Measurements from ENCODE around the gene LCP1. TPM values are rescaled to one million over a fixed set of nuclear protein-coding genes. Genes with fewer than 3 reads are reported as not detected.

Gene LCP1
- total RNA-seq, 3 donors from 2014 or later (not counting 1 experiment from before 2014, with no cell fraction given) = 1,088 to 1,116 (median 1,113) TPM

DNA sequence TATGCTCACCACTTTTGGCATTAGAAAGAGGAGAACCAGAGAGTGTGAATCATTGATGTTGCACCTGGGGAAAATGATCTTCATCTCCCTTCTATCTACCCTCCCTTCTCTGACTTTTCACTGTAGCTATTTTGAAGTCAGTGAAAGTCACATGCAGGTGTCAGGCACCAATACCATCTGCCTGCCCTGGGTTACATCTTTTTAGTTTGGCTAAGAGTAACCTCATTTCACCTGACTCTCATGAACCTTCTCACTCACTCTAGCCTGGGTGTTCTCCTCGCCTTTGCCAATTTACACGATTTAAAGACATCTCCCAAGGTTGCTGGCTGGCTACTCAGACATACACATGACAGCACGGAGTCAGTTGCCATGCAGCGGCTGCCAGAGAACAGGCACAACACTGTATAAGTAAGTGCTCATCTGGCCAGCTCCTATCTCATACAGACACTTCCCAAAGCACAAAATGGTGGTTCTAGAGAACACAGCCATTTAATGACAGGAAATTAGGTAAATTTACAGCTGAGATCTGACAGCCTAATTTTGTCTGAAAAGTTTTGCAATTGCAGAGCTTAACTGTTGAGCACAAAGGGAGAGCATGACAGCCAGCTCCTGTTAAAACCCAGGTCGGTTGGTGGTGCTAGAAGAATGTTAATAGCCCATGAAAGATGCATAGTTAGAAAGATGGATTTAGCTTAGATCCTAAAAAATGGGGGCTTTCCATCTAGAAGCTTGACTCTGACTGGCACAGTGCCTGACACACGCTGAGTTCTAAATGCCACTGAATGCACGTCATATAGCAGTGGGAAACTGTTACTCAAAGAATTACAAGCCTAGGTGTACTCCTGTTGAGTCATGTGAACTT, 32.5 kb downstream of the LCP1 start:
- intact Hi-C loops (cut with micrococcal nuclease) = no loop called here
- peak overlapping the region; percentile 71 to 72 for H3K27ac Mint-ChIP-seq
- H3K4me3 Mint-ChIP-seq = no peak overlapping the region
- H3K27me3 ChIP-seq (ENCODE audit: control insufficient read depth, insufficient read depth, low read length) = no peaks in the 10 kb centered on the region
- H3K36me3 Mint-ChIP-seq = peaks cover 58% of the 10 kb centered on the region
- no peak overlapping the region for H3K27ac ChIP-seq (ENCODE audit: low read length)
- no peaks in the 10 kb centered on the region for H3K9me3 Mint-ChIP-seq
- H3K9me3 ChIP-seq (ENCODE audit: control insufficient read depth, insufficient read depth, low read length) = no peaks in the 10 kb centered on the region
- ATAC-seq (no peak), DNase-seq (no peak)
- H3K27me3 Mint-ChIP-seq (ENCODE audit: low read depth in 2 of 2) = no peaks in the 10 kb centered on the region
- no peaks in the 10 kb centered on the region for H3K4me1 ChIP-seq (ENCODE audit: control insufficient read depth, insufficient read depth, low read length)
- H3K4me3 ChIP-seq (ENCODE audit: low read length) = no peak overlapping the region
- 83% methylated on average over 7 of the region's 7 CpGs for WGBS (ENCODE audit: insufficient coverage)
- TF ChIP-seq, protein P1, sequence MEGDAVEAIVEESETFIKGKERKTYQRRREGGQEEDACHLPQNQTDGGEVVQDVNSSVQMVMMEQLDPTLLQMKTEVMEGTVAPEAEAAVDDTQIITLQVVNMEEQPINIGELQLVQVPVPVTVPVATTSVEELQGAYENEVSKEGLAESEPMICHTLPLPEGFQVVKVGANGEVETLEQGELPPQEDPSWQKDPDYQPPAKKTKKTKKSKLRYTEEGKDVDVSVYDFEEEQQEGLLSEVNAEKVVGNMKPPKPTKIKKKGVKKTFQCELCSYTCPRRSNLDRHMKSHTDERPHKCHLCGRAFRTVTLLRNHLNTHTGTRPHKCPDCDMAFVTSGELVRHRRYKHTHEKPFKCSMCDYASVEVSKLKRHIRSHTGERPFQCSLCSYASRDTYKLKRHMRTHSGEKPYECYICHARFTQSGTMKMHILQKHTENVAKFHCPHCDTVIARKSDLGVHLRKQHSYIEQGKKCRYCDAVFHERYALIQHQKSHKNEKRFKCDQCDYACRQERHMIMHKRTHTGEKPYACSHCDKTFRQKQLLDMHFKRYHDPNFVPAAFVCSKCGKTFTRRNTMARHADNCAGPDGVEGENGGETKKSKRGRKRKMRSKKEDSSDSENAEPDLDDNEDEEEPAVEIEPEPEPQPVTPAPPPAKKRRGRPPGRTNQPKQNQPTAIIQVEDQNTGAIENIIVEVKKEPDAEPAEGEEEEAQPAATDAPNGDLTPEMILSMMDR (IDR thresholded peaks at IDR 0.05) = no peak
- peaks cover 95% of the 10 kb centered on the region for H3K36me3 ChIP-seq (ENCODE audit: control insufficient read depth, insufficient read depth, low read length)
- H3K4me1 Mint-ChIP-seq = peaks cover 42 to 57% of the 10 kb centered on the region in 2 donors

DNA sequence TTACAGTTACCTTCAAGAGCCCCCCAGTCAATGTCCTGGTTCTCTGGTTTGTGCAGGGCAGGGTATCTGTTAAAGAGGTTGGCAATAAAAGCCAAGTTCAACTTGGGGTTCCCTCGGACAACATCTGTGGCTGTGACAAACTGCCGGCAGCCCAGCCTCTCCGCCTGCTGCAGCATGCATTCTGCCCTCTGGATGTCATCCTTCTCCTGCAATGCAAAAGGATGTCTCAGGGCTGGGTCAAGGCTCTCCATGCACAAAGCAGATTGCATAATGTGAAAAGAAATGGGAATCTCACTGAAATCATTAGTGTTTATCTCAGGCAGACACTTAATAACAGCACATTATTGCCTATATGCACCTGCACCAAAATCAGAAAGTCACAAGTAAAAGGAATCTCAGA, 35.1 kb downstream of the LCP1 start:
- H3K9me3 ChIP-seq (ENCODE audit: control insufficient read depth, insufficient read depth, low read length) = no peaks in the 10 kb centered on the region
- H3K27ac ChIP-seq (ENCODE audit: low read length) = no peak overlapping the region
- H3K4me3 ChIP-seq (ENCODE audit: low read length) = no peak overlapping the region
- Mint-ChIP-seq H3K27ac (peak overlapping the region in 1 of 2 donors; percentile 50), H3K27me3 (ENCODE audit: low read depth in 2 of 2) (no peaks in the 10 kb centered on the region), H3K4me1 (peaks cover 40 to 41% of the 10 kb centered on the region in 2 donors), H3K9me3 (no peaks in the 10 kb centered on the region), H3K36me3 (peaks cover 37% of the 10 kb centered on the region), H3K4me3 (no peak overlapping the region)
- no peaks in the 10 kb centered on the region for H3K27me3 ChIP-seq (ENCODE audit: control insufficient read depth, insufficient read depth, low read length)
- WGBS (ENCODE audit: insufficient coverage) = 93% methylated on average over 3 of the region's 3 CpGs
- ATAC-seq (no peak), DNase-seq (peak in 1 of 2 donors; percentile 23)
- peaks cover 95% of the 10 kb centered on the region for H3K36me3 ChIP-seq (ENCODE audit: control insufficient read depth, insufficient read depth, low read length)
- TF ChIP-seq, protein P1 (IDR thresholded peaks at IDR 0.05) = no peak
- intact Hi-C loops (cut with micrococcal nuclease) = no loop called here
- no peaks in the 10 kb centered on the region for H3K4me1 ChIP-seq (ENCODE audit: control insufficient read depth, insufficient read depth, low read length)

DNA sequence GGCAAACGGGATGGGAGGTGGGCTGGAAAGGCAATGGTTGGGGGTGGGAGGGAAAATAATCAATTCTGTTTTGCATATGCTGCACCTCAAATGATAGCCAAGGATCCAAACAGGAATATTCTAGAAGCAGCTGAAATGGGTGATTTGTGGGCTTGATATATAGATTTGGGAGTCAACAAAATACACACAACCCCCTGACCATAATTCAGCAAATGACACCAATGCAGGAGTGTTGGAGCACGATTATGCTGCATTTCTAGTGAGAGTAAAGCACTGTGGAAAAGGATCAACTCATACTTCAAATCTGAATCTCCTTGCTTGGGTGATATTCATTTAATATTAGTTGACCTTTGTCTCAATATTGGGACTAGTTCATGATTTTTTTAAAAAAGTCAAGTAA, 36.0 kb downstream of the LCP1 start:
- Mint-ChIP-seq H3K36me3 (peaks cover 34% of the 10 kb centered on the region), H3K4me3 (no peak overlapping the region), H3K9me3 (no peaks in the 10 kb centered on the region), H3K4me1 (peaks cover 39 to 40% of the 10 kb centered on the region in 2 donors), H3K27me3 (ENCODE audit: low read depth in 2 of 2) (no peaks in the 10 kb centered on the region), H3K27ac (peak overlapping the region in 1 of 2 donors; percentile 50)
- no peaks in the 10 kb centered on the region for H3K27me3 ChIP-seq (ENCODE audit: control insufficient read depth, insufficient read depth, low read length)
- WGBS (ENCODE audit: insufficient coverage) = 33% methylated on average over 1 of the region's 2 CpGs
- ATAC-seq (no peak), DNase-seq (no peak)
- no peaks in the 10 kb centered on the region for H3K4me1 ChIP-seq (ENCODE audit: control insufficient read depth, insufficient read depth, low read length)
- peaks cover 95% of the 10 kb centered on the region for H3K36me3 ChIP-seq (ENCODE audit: control insufficient read depth, insufficient read depth, low read length)
- H3K4me3 ChIP-seq (ENCODE audit: low read length) = no peak overlapping the region
- H3K27ac ChIP-seq (ENCODE audit: low read length) = no peak overlapping the region
- intact Hi-C loops (cut with micrococcal nuclease) = no loop called here
- no peaks in the 10 kb centered on the region for H3K9me3 ChIP-seq (ENCODE audit: control insufficient read depth, insufficient read depth, low read length)
- TF ChIP-seq, protein P1 (IDR thresholded peaks at IDR 0.05) = no peak
